Activated B cell treated with CpG ODN at 0.5 μM for 24 hours (primary cell): ENCODE data around the gene SHROOM4. TPM values are rescaled to one million over a fixed set of nuclear protein-coding genes. Genes with fewer than 3 reads are reported as not detected.

ENCODE experiments used
- ATAC-seq: fragments of 200-7000 bp; cut with Tn5 transposase; one replicate; pipeline ENCODE4 v1.10.0; 2021; ENCODE audit warnings: low read depth, mild to moderate bottlenecking, moderate library complexity
- CTCF ChIA-PET: fragments of 350-600 bp; sonication (Branson Sonifier 250); formaldehyde crosslinking; loops from one replicate; lab custom pipeline; 2021; ENCODE audit warnings: antibody characterized with exemption; lab: Charles Lee
- POLR2A ChIA-PET: fragments of 350-600 bp; sonication (Branson Sonifier 250); formaldehyde crosslinking; loops from one replicate; lab custom pipeline; 2021; ENCODE audit warnings: antibody characterized with exemption; lab: Charles Lee
- DNase-seq: peaks from one replicate; pipeline ENCODE4 v3.0.0; 2022
- H3K27ac Mint-ChIP-seq: one replicate; pipeline ENCODE4 v1.8.0; 2020; ENCODE audit warnings: mixed read lengths
- H3K27me3 Mint-ChIP-seq: one replicate; pipeline ENCODE4 v1.8.0; 2021; ENCODE audit warnings: mixed read lengths
- H3K36me3 Mint-ChIP-seq: one replicate; pipeline ENCODE4 v1.8.0; 2021; ENCODE audit warnings: low read depth, mixed read lengths
- H3K4me1 Mint-ChIP-seq: one replicate; pipeline ENCODE4 v1.8.0; 2021; ENCODE audit warnings: mixed read lengths
- H3K4me3 Mint-ChIP-seq: one replicate; pipeline ENCODE4 v1.8.0; 2020; ENCODE audit warnings: mild to moderate bottlenecking, mixed read lengths
- H3K9me3 Mint-ChIP-seq: one replicate; pipeline ENCODE4 v1.8.0; 2020; ENCODE audit warnings: mixed read lengths
- CTCF ChIP-seq: fragments of 200-600 bp; IDR thresholded peaks from one replicate; pipeline ENCODE4 v1.8.0; 2022; ENCODE audit warnings: antibody characterized with exemption, mild to moderate bottlenecking
- intact Hi-C: fragments of 100-400 bp; cut with micrococcal nuclease; formaldehyde crosslinking; loops from one replicate; pipeline ENCODE4 v1.15.1; 2024
- total RNA-seq: library from RNA; stranded (reverse); gene quantifications from 2 replicates; pipeline ENCODE4 v1.2.3, GENCODE V29; 2022

SHROOM4 gene
- total RNA-seq, 1 donor from 2014 or later: not detected

GRCh38 chrX:50668860-50669259 lies 145.1 kb downstream of the SHROOM4 start:
- ChIA-PET CTCF (no interaction called here), POLR2A (no interaction called here)
- Mint-ChIP-seq H3K36me3 (no peaks in the 10 kb centered on the region), H3K4me3 (no peak overlapping the region), H3K27ac (no peak overlapping the region), H3K9me3 (no peaks in the 10 kb centered on the region), H3K27me3 (no peaks in the 10 kb centered on the region), H3K4me1 (no peaks in the 10 kb centered on the region)
- ATAC-seq (no peak), DNase-seq (no peak)
- intact Hi-C loops: no loop called here
- TF ChIP-seq CTCF: no peak

- Mint-ChIP-seq H3K36me3 (no peaks in the 10 kb centered on the region), H3K27me3 (no peaks in the 10 kb centered on the region), H3K27ac (no peak overlapping the region), H3K4me1 (no peaks in the 10 kb centered on the region), H3K4me3 (no peak overlapping the region), H3K9me3 (no peaks in the 10 kb centered on the region)
- DNase-seq (no peak), ATAC-seq (no peak)
- intact Hi-C loops: loop anchor here (5.0 kb wide), 1 partner anchor 49 kb away; no protein-coding TSS in a partner anchor
- no peak for TF ChIP-seq CTCF
- CTCF ChIA-PET: no interaction called here
- POLR2A ChIA-PET: no interaction called here
Measured at GRCh38 chrX:50648156-50648555, 165.8 kb downstream of the SHROOM4 start.

DNA sequence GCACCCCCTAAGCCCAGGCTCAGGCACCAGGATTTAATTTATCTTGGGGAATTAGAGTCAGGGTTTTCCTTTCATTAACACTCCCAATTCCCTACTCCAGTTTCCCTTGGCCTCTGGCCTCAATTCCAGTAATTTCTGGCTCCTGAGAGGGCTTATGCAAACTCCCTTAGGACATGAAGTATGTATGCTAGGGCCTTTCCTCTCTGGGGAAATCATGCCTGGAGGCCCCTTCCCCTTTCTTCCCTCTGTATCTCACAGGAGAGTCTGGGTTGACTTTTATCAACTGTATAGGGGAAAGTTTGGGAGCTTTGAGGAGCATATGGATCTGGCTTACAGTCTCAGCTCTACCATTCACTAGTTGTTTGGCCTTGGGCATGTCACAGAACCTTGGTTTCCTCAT lies 169.5 kb downstream of the SHROOM4 start:
- intact Hi-C loops: no loop called here
- TF ChIP-seq CTCF: no peak
- no peak overlapping the region for H3K4me3 Mint-ChIP-seq
- DNase-seq (no peak), ATAC-seq (no peak)
- no peak overlapping the region for H3K27ac Mint-ChIP-seq
- no peaks in the 10 kb centered on the region for H3K36me3 Mint-ChIP-seq
- H3K4me1 Mint-ChIP-seq: no peaks in the 10 kb centered on the region
- no peaks in the 10 kb centered on the region for H3K27me3 Mint-ChIP-seq
- POLR2A ChIA-PET: no interaction called here
- CTCF ChIA-PET: no interaction called here
- H3K9me3 Mint-ChIP-seq: no peaks in the 10 kb centered on the region

GRCh38 chrX:50643525-50644137 lies 170.4 kb downstream of the SHROOM4 start:
- no peak for TF ChIP-seq CTCF
- Mint-ChIP-seq H3K27ac (no peak overlapping the region), H3K9me3 (no peaks in the 10 kb centered on the region), H3K27me3 (no peaks in the 10 kb centered on the region), H3K36me3 (no peaks in the 10 kb centered on the region), H3K4me3 (no peak overlapping the region), H3K4me1 (no peaks in the 10 kb centered on the region)
- ATAC-seq (no peak), DNase-seq (no peak)
- CTCF ChIA-PET: no interaction called here
- POLR2A ChIA-PET: no interaction called here
- intact Hi-C loops: no loop called here

GRCh38 chrX:50638123-50638522 lies 175.9 kb downstream of the SHROOM4 start:
- Mint-ChIP-seq H3K36me3 (no peaks in the 10 kb centered on the region), H3K9me3 (no peaks in the 10 kb centered on the region), H3K27me3 (no peaks in the 10 kb centered on the region), H3K27ac (no peak overlapping the region), H3K4me3 (no peak overlapping the region), H3K4me1 (no peaks in the 10 kb centered on the region)
- TF ChIP-seq CTCF: no peak
- POLR2A ChIA-PET: no interaction called here
- intact Hi-C loops: no loop called here
- CTCF ChIA-PET: no interaction called here
- no peak for DNase-seq
- ATAC-seq: no peak
